Ovary (tissue), 3 donors: ENCODE data around the gene CNKSR3.

Source experiments
- CTCF ChIP-seq, 3 donors: fragments of 450-650 bp in 2 of 3; fragments of 200-600 bp in 1 of 3; IDR thresholded peaks; one replicate each; pipeline versions ENCODE4 v1.5.1 to v1.8.0; 2016 to 2022; ENCODE audit warnings: antibody characterized with exemption in 3 of 3, mild to moderate bottlenecking in 1 of 3
- EP300 ChIP-seq: sonication (generic); formaldehyde crosslinking; IDR thresholded peaks from one replicate; pipeline ENCODE4 v1.6.1; 2017; ENCODE audit warnings: antibody characterized with exemption
- donor health status: DM: no; HTN: no; CAD: no.

- TF ChIP-seq EP300 = no peak
- TF ChIP-seq CTCF (IDR thresholded peaks at IDR 0.05) = no peak
Observed at GRCh38 chr6:154496186-154496585, 14.3 kb downstream of the CNKSR3 start.
